H1 (cell line): ENCODE data around the gene DCP2. TPM values are rescaled to one million over a fixed set of nuclear protein-coding genes. Genes with fewer than 3 reads are reported as not detected.

Source experiments
- CTCF ChIA-PET: fragments of 300-600 bp; sonication (Branson Sonifier 250); formaldehyde crosslinking; loops from one replicate; lab custom pipeline; 2021; ENCODE audit not compliant: partially characterized antibody; lab: Charles Lee
- POLR2A ChIA-PET: fragments of 300-600 bp; sonication (Branson Sonifier 250); formaldehyde crosslinking; loops from one replicate; lab custom pipeline; 2021; ENCODE audit warnings: inconsistent platforms; ENCODE audit not compliant: partially characterized antibody; lab: Charles Lee
- DNase-seq, 2 experiments: peaks; one replicate each; pipeline versions ENCODE4 v3.0.0 to v3.0.0-alpha.2; 2010 to 2022; ENCODE audit warnings: low spot score in 2 of 2, low read depth in 1 of 2, mixed read lengths in 1 of 2
- FAIRE-seq: peaks from 2 replicates; lab custom pipeline; 2011; peaks lifted over from hg19 to GRCh38; lab: Jason Lieb, UNC
- H2AFZ ChIP-seq: 2 replicates; pipeline ENCODE4 v1.8.1; 2012; ENCODE audit warnings: low read length, inconsistent platforms
- H2AK5ac ChIP-seq: 2 replicates; pipeline ENCODE4 v1.6.1; 2013; ENCODE audit warnings: low read depth, low read length
- H2BK120ac ChIP-seq: replicated peaks from 2 replicates; pipeline ENCODE3; 2013; ENCODE audit warnings: low read depth, low read length, inconsistent platforms
- H2BK12ac ChIP-seq: 2 replicates; pipeline ENCODE4 v1.6.1; 2013; ENCODE audit warnings: low read depth, low read length
- H2BK15ac ChIP-seq: 2 replicates; pipeline ENCODE4 v1.6.1; 2013; ENCODE audit warnings: low read length
- H2BK20ac ChIP-seq: 2 replicates; pipeline ENCODE4 v1.6.1; 2013; ENCODE audit warnings: low read length
- H2BK5ac ChIP-seq: 2 replicates; pipeline ENCODE4 v1.6.1; 2013; ENCODE audit warnings: low read depth, low read length
- H3K14ac ChIP-seq: 2 replicates; pipeline ENCODE4 v1.6.1; 2013; ENCODE audit warnings: inconsistent platforms; ENCODE audit not compliant: insufficient read length
- H3K18ac ChIP-seq: 2 replicates; pipeline ENCODE4 v1.6.1; 2013; ENCODE audit warnings: low read length; ENCODE audit errors: extremely low read depth
- H3K23ac ChIP-seq: 2 replicates; pipeline ENCODE4 v1.6.1; 2013; ENCODE audit warnings: inconsistent platforms; ENCODE audit not compliant: insufficient read length
- H3K23me2 ChIP-seq: 2 replicates; pipeline ENCODE4 v1.6.1; 2013; ENCODE audit warnings: low read depth, low read length
- H3K27ac ChIP-seq: 2 replicates; pipeline ENCODE4 v1.6.1; 2011; ENCODE audit warnings: low read depth, low read length, inconsistent platforms
- H3K27me3 ChIP-seq, 4 experiments: replicated peaks in 1 of 4; 1 replicate in 1 of 4; 2 replicates in 3 of 4; pipeline versions ENCODE4 v1.6.1 to v1.8.1; 2011 to 2013; ENCODE audit warnings: low read length in 3 of 4, mild to moderate bottlenecking in 3 of 4, inconsistent platforms in 2 of 4, mixed read lengths in 2 of 4, moderate library complexity in 1 of 4; ENCODE audit not compliant: control insufficient read depth in 3 of 4, insufficient read depth in 3 of 4; ENCODE audit errors: extremely low read depth in 1 of 4
- H3K36me3 ChIP-seq, 4 experiments: 2 replicates each; pipeline versions ENCODE4 v1.6.1 to v1.8.1; 2011 to 2013; ENCODE audit warnings: mild to moderate bottlenecking in 4 of 4, low read length in 3 of 4, moderate library complexity in 2 of 4, control low read depth in 1 of 4, inconsistent platforms in 1 of 4; ENCODE audit not compliant: insufficient read depth in 4 of 4, control insufficient read depth in 2 of 4
- H3K4ac ChIP-seq: replicated peaks from 2 replicates; pipeline ENCODE3; 2013; ENCODE audit warnings: low read length, low read depth, mixed read lengths, inconsistent platforms; ENCODE audit not compliant: insufficient read length
- H3K4me1 ChIP-seq, 4 experiments: replicated peaks in 1 of 4; 1 replicate in 1 of 4; 2 replicates in 3 of 4; pipeline versions ENCODE4 v1.6.1 to v1.8.1; 2011 to 2013; ENCODE audit warnings: low read length in 3 of 4, inconsistent platforms in 2 of 4, mixed read lengths in 1 of 4; ENCODE audit not compliant: insufficient read depth in 4 of 4, control insufficient read depth in 3 of 4
- H3K4me2 ChIP-seq, 2 experiments: 2 replicates each; pipeline versions ENCODE4 v1.6.1 to v1.8.1; 2011 to 2013; ENCODE audit warnings: low read depth in 2 of 2, low read length in 2 of 2, control low read depth in 1 of 2, inconsistent platforms in 1 of 2, mild to moderate bottlenecking in 1 of 2; ENCODE audit not compliant: insufficient read depth in 1 of 2
- H3K4me3 ChIP-seq, 4 experiments: fragments of 200-600, 300-600 bp in 1 of 4; sonication (generic), shearing (Covaris generic), sonication (Bioruptor Twin) in 1 of 4; 2 replicates each; pipeline versions ENCODE4 v1.5.1 to v1.8.1; 2011 to 2016; ENCODE audit warnings: low read length in 4 of 4, low read depth in 3 of 4, control low read depth in 2 of 4, inconsistent platforms in 2 of 4, mild to moderate bottlenecking in 2 of 4, mixed read lengths in 1 of 4, moderate library complexity in 1 of 4; ENCODE audit not compliant: insufficient read depth in 2 of 4; ENCODE audit errors: extremely low read depth in 1 of 4
- H3K56ac ChIP-seq: replicated peaks from 2 replicates; pipeline ENCODE3; 2013; ENCODE audit warnings: low read depth, mild to moderate bottlenecking, mixed read lengths, low read length, inconsistent platforms; ENCODE audit not compliant: insufficient read length
- H3K79me1 ChIP-seq: 2 replicates; pipeline ENCODE4 v1.6.1; 2013; ENCODE audit warnings: low read depth, low read length, control low read depth
- H3K79me2 ChIP-seq, 2 experiments: 2 replicates each; pipeline versions ENCODE4 v1.6.1 to v1.8.1; 2012 to 2013; ENCODE audit warnings: low read length in 2 of 2, mild to moderate bottlenecking in 2 of 2, inconsistent platforms in 1 of 2; ENCODE audit not compliant: insufficient read depth in 2 of 2, control insufficient read depth in 1 of 2
- H3K9ac ChIP-seq, 4 experiments: replicated peaks in 1 of 4; 1 replicate in 1 of 4; 2 replicates in 3 of 4; pipeline versions ENCODE4 v1.6.1 to v1.8.1; 2011 to 2013; ENCODE audit warnings: low read depth in 3 of 4, low read length in 3 of 4, control low read depth in 2 of 4, mild to moderate bottlenecking in 2 of 4, moderate library complexity in 2 of 4, inconsistent platforms in 1 of 4; ENCODE audit errors: extremely low read depth in 1 of 4
- H3K9me3 ChIP-seq, 2 experiments: 2 replicates each; pipeline versions ENCODE4 v1.6.1 to v1.8.1; 2012 to 2013; ENCODE audit warnings: mild to moderate bottlenecking in 2 of 2, moderate library complexity in 2 of 2, control low read depth in 1 of 2, inconsistent platforms in 1 of 2, low read depth in 1 of 2, low read length in 1 of 2, mixed read lengths in 1 of 2; ENCODE audit not compliant: insufficient read depth in 2 of 2
- H4K20me1 ChIP-seq, 2 experiments: replicated peaks in 1 of 2; 2 replicates each; pipeline versions ENCODE3 to v1.8.1; 2011 to 2013; ENCODE audit warnings: inconsistent platforms in 2 of 2, low read length in 2 of 2, mild to moderate bottlenecking in 1 of 2; ENCODE audit not compliant: insufficient read depth in 2 of 2, control insufficient read depth in 1 of 2
- H4K5ac ChIP-seq: 2 replicates; pipeline ENCODE4 v1.6.1; 2013; ENCODE audit warnings: low read length, low read depth, mixed read lengths, inconsistent platforms; ENCODE audit not compliant: insufficient read length
- H4K8ac ChIP-seq: 2 replicates; pipeline ENCODE4 v1.8.0; 2013; ENCODE audit warnings: mild to moderate bottlenecking, moderate library complexity, low read length, inconsistent platforms; ENCODE audit not compliant: insufficient read depth; ENCODE audit errors: extremely low read depth
- H4K91ac ChIP-seq: replicated peaks from 2 replicates; pipeline ENCODE3; 2013; ENCODE audit warnings: low read length, mixed read lengths, inconsistent platforms; ENCODE audit not compliant: insufficient read length
- GABPA ChIP-seq: IDR thresholded peaks from 2 replicates; pipeline ENCODE4 v1.6.1; 2011; ENCODE audit warnings: mild to moderate bottlenecking, low read length, moderate library complexity, borderline replicate concordance; ENCODE audit not compliant: insufficient read depth
- RBBP5 ChIP-seq: IDR thresholded peaks from 2 replicates; pipeline ENCODE4 v1.7.1; 2012; ENCODE audit warnings: low read depth, mild to moderate bottlenecking, inconsistent platforms, low read length, moderate library complexity, borderline replicate concordance
- SP4 ChIP-seq: IDR thresholded peaks from 2 replicates; pipeline ENCODE4 v1.6.1; 2012; ENCODE audit warnings: low read length, inconsistent platforms
- WGBS, 2 experiments: shearing (Covaris generic) in 1 of 2; methylation state at CpG; one replicate each; pipeline versions ENCODE4 v1.1.6 to v1.1.7; 2013 to 2015; ENCODE audit warnings: low lambda C conversion rate in 2 of 2, mixed read lengths in 2 of 2, inconsistent platforms in 1 of 2, low coverage in 1 of 2, missing lambda C conversion rate in 1 of 2; ENCODE audit not compliant: insufficient replicate concordance in 2 of 2, insufficient coverage in 1 of 2, insufficient read length in 1 of 2; ENCODE audit errors: extremely low coverage in 1 of 2, missing lambda C conversion rate in 1 of 2; 5-methylcytosine and 5-hydroxymethylcytosine counted together
- polyA plus RNA-seq, 7 experiments: library from polyadenylated mRNA; depleted of rRNA in 3 of 7; stranded (reverse) in 5 of 7; unstranded in 2 of 7; fragments of >200 nt in 5 of 7; fragments of 200-250 nt in 2 of 7; gene quantifications; 1 replicate in 5 of 7; 2 replicates in 1 of 7; 4 replicates in 1 of 7; pipeline versions ENCODE4 v1.2.1 to v1.2.3, GENCODE V29; 2011 to 2013; ENCODE audit warnings: missing spikeins in 2 of 7, mixed read lengths in 2 of 7
- total RNA-seq: library from RNA; stranded (reverse); fragmentation: NEBNext Ultra II Directional; extraction: Animal tissue kit (Norgen Biotek cat#: 25700); gene quantifications from 2 replicates; pipeline ENCODE4 v1.2.1, GENCODE V29; 2021

The DCP2 gene
- total and polyA plus RNA-seq, 2 of the 8 experiments (the other 6 are each of a cell fraction or from before 2014, with no cell fraction given): 14.4 to 162 TPM

GRCh38 chr5:112930082-112930344 is 46.6 kb upstream of the DCP2 start:
- no peak for DNase-seq
- no peak overlapping the region for H3K23ac ChIP-seq
- H3K79me2 ChIP-seq: no peaks in the 10 kb centered on the region
- no peaks in the 10 kb centered on the region for H3K27me3 ChIP-seq
- H3K18ac ChIP-seq: no peak overlapping the region
- H3K4me3 ChIP-seq: no peak overlapping the region
- H3K27ac ChIP-seq: no peak overlapping the region
- no peak overlapping the region for H2AFZ ChIP-seq
- H3K36me3 ChIP-seq: no peaks in the 10 kb centered on the region
- H2BK120ac ChIP-seq: no peak overlapping the region
- no peak overlapping the region for H2BK12ac ChIP-seq
- H2BK5ac ChIP-seq: no peak overlapping the region
- no peak overlapping the region for H4K8ac ChIP-seq
- no peak for TF ChIP-seq GABPA
- no peak for TF ChIP-seq SP4
- no peak for TF ChIP-seq RBBP5
- H3K9me3 ChIP-seq: no peaks in the 10 kb centered on the region
- H3K9ac ChIP-seq: no peak overlapping the region
- no peak for FAIRE-seq
- no peak overlapping the region for H2AK5ac ChIP-seq
- ChIA-PET CTCF (interaction anchor here (1.4 kb wide), 1 partner anchor 9 kb away, joined by 5 read pairs; no protein-coding TSS in a partner anchor), POLR2A (no interaction called here)
- no peak overlapping the region for H3K4ac ChIP-seq
- no peak overlapping the region for H2BK15ac ChIP-seq
- no peak overlapping the region for H3K14ac ChIP-seq
- H3K79me1 ChIP-seq: no peaks in the 10 kb centered on the region
- H4K5ac ChIP-seq: no peak overlapping the region
- H3K23me2 ChIP-seq: no peaks in the 10 kb centered on the region
- H3K4me1 ChIP-seq: no peaks in the 10 kb centered on the region
- no peak overlapping the region for H4K91ac ChIP-seq
- H3K4me2 ChIP-seq: no peak overlapping the region
- no peak overlapping the region for H3K56ac ChIP-seq
- H2BK20ac ChIP-seq: no peak overlapping the region
- no CpG with 5 or more reads among the region's 1 CpG for WGBS, 2 experiments
- H4K20me1 ChIP-seq: no peaks in the 10 kb centered on the region
